HepG2 (cell line): ENCODE measurements around the gene UQCRHL. TPM values are rescaled to one million over a fixed set of nuclear protein-coding genes. Genes with fewer than 3 reads are reported as not detected.

ENCODE experiments used
- CEBPZ ChIP-seq: IDR thresholded peaks from 2 replicates; pipeline ENCODE4 v1.6.1; 2012; ENCODE audit warnings: low read length, improper control_type of control experiment
- CREB3 ChIP-seq: sonication (generic); formaldehyde crosslinking; IDR thresholded peaks from 2 replicates; pipeline ENCODE4 v1.5.0; 2020; ENCODE audit warnings: missing genetic modification reagents
- CSRNP1 ChIP-seq: sonication (generic); formaldehyde crosslinking; IDR thresholded peaks from 2 replicates; pipeline ENCODE4 v1.8.1; 2023; ENCODE audit warnings: mild to moderate bottlenecking, missing genetic modification reagents
- EP300 ChIP-seq, 3 experiments: sonication (generic) in 1 of 3; formaldehyde crosslinking in 1 of 3; IDR thresholded peaks; 2 replicates each; pipeline versions ENCODE4 v1.5.1 to v1.6.1; 2011 to 2020; ENCODE audit warnings: low read depth in 2 of 3, low read length in 2 of 3, borderline replicate concordance in 1 of 3, improper control_type of control experiment in 1 of 3, mild to moderate bottlenecking in 1 of 3, missing genetic modification reagents in 1 of 3, moderate library complexity in 1 of 3
- FOXA3 ChIP-seq: IDR thresholded peaks from 2 replicates; pipeline ENCODE4 v1.6.1; 2016; ENCODE audit warnings: missing genetic modification reagents, missing compliant biosample characterization
- IRF9 ChIP-seq: sonication (generic); formaldehyde crosslinking; IDR thresholded peaks from 2 replicates; pipeline ENCODE4 v1.8.0; 2022; ENCODE audit warnings: missing genetic modification reagents, mild to moderate bottlenecking, borderline replicate concordance
- LCORL ChIP-seq, 2 experiments: fragments of 450-650 bp in 1 of 2; sonication (generic) in 1 of 2; formaldehyde crosslinking in 1 of 2; IDR thresholded peaks; 2 replicates each; pipeline versions ENCODE4 v1.5.0 to v1.6.1; 2017 to 2020; ENCODE audit warnings: antibody characterized with exemption in 1 of 2, missing genetic modification reagents in 1 of 2
- MYC ChIP-seq: sonication (generic); formaldehyde crosslinking; IDR thresholded peaks from 2 replicates; pipeline ENCODE4 v1.9.0; 2021; ENCODE audit warnings: missing genetic modification reagents, borderline replicate concordance
- SATB2 ChIP-seq: sonication (generic); formaldehyde crosslinking; IDR thresholded peaks from 2 replicates; pipeline ENCODE4 v1.5.0; 2020; ENCODE audit warnings: missing genetic modification reagents
- TEAD2 ChIP-seq: sonication (generic); formaldehyde crosslinking; IDR thresholded peaks from 2 replicates; pipeline ENCODE4 v1.9.0; 2021; ENCODE audit warnings: missing genetic modification reagents
- ZBTB49 ChIP-seq: sonication (generic); formaldehyde crosslinking; IDR thresholded peaks from 2 replicates; pipeline ENCODE4 v1.4.0; 2020; ENCODE audit warnings: missing genetic modification reagents, borderline replicate concordance
- ZNF225 ChIP-seq: sonication (generic); formaldehyde crosslinking; IDR thresholded peaks from 2 replicates; pipeline ENCODE4 v1.4.0; 2020; ENCODE audit warnings: mild to moderate bottlenecking, missing genetic modification reagents
- ZNF441 ChIP-seq: sonication (generic); formaldehyde crosslinking; IDR thresholded peaks from 2 replicates; pipeline ENCODE4 v1.7.0; 2021; ENCODE audit warnings: missing genetic modification reagents, borderline replicate concordance
- ZNF678 ChIP-seq: sonication (generic); formaldehyde crosslinking; IDR thresholded peaks from 2 replicates; pipeline ENCODE4 v1.4.0; 2020; ENCODE audit warnings: mild to moderate bottlenecking, missing genetic modification reagents
- ZNF770 ChIP-seq: sonication (generic); formaldehyde crosslinking; IDR thresholded peaks from 2 replicates; pipeline ENCODE4 v1.5.0; 2020; ENCODE audit warnings: mild to moderate bottlenecking, missing genetic modification reagents
- polyA plus RNA-seq, 8 experiments: library from polyadenylated mRNA; depleted of rRNA in 3 of 8; stranded (reverse) in 7 of 8; unstranded in 1 of 8; fragments of >200 nt; fragmentation: Illumina TruSeq in 4 of 8; extraction: Trizol in 4 of 8; gene quantifications; 2 replicates each; pipeline versions ENCODE4 v1.2.1 to v1.2.3, GENCODE V29; 2011 to 2016; ENCODE audit warnings: low read depth in 4 of 8, missing spikeins in 1 of 8, mixed read lengths in 1 of 8; ENCODE audit not compliant: insufficient read depth in 1 of 8
- total RNA-seq, 5 experiments: library from RNA; depleted of rRNA; stranded (reverse); fragments of >200 nt; fragmentation: Illumina TruSeq; extraction: Trizol; gene quantifications; 2 replicates each; pipeline ENCODE4 v1.2.3, GENCODE V29; 2016; ENCODE audit warnings: low read depth in 1 of 5

UQCRHL gene
- total and polyA plus RNA-seq, 2 of the 13 experiments (the other 11 are each of a cell fraction or from before 2014, with no cell fraction given), result 1.8 to 2.3 TPM

- TF ChIP-seq MYC (CRISPR knock-in tag), result peak; percentile 38; the same call in 1 of the 2 replicates
- TF ChIP-seq ZNF770 (CRISPR knock-in tag), result peak; percentile 42; the same call in 1 of the 2 replicates
- no peak for TF ChIP-seq LCORL (IDR thresholded peaks at IDR 0.05)
- no peak for TF ChIP-seq LCORL (CRISPR knock-in tag; IDR thresholded peaks at IDR 0.05)
- TF ChIP-seq CREB3 (CRISPR knock-in tag), result no peak
- TF ChIP-seq FOXA3 (CRISPR knock-in tag), result no peak
- TF ChIP-seq ZNF441, result no peak
- no peak for TF ChIP-seq ZBTB49
- TF ChIP-seq TEAD2, result no peak
- TF ChIP-seq CEBPZ, result no peak
- TF ChIP-seq CSRNP1, result peak; percentile 49; the same call in 1 of the 2 replicates
- no peak for TF ChIP-seq ZNF678 (CRISPR knock-in tag)
- TF ChIP-seq EP300 (IDR thresholded peaks at IDR 0.05; ENCODE audit: low read depth in 2 of 2, low read length in 2 of 2), result no peak
- TF ChIP-seq EP300 (CRISPR knock-in tag; IDR thresholded peaks at IDR 0.05; ENCODE audit: borderline replicate concordance), result no peak
- TF ChIP-seq IRF9 (CRISPR knock-in tag), result no peak; the same call in 1 of the 2 replicates
- TF ChIP-seq ZNF225 (CRISPR knock-in tag), result no peak
- TF ChIP-seq SATB2 (CRISPR knock-in tag), result no peak
These were observed 48.3 kb downstream of the UQCRHL start (continued) for GRCh38 chr1:15758953-15759661.
